GM18505 (cell line): Measurements from ENCODE around the gene PCARE.
A peak's percentile ranks its signal among the peaks of the same experiment; 100 is the strongest.
"Not testable (repeated sequence)": the region's sequence is repeated elsewhere in the genome, so short reads cannot be mapped to it uniquely, and the experiment has no call there.

Source experiments
- ATAC-seq: cut with Tn5 transposase; IDR thresholded peaks from one replicate; pipeline ENCODE4 v1.9.1; 2021; ENCODE audit not compliant: unreplicated experiment
- POLR2A ChIP-seq: IDR thresholded peaks from 4 replicates; pipeline ENCODE4 v1.6.1; 2011; ENCODE audit warnings: borderline replicate concordance; ENCODE audit not compliant: insufficient read depth, insufficient read length; ENCODE audit errors: extremely low read depth

PCARE gene

GRCh38 chr2:29106980-29107388, 32.7 kb upstream of the PCARE start:
- ATAC-seq = no peak
- TF ChIP-seq POLR2A = no peak

GRCh38 chr2:29106256-29106655, 31.9 kb upstream of the PCARE start:
- TF ChIP-seq POLR2A = no peak
- no peak for ATAC-seq

GRCh38 chr2:29105375-29105774, 31.1 kb upstream of the PCARE start:
- TF ChIP-seq POLR2A = no peak
- no peak for ATAC-seq

- ATAC-seq = no peak
- TF ChIP-seq POLR2A = no peak
These were observed 30.4 kb upstream of the PCARE start for GRCh38 chr2:29104688-29105087.

- ATAC-seq = no peak
- no peak for TF ChIP-seq POLR2A
These were observed 26.2 kb upstream of the PCARE start for GRCh38 chr2:29100564-29100963.

GRCh38 chr2:29097569-29097968, 23.2 kb upstream of the PCARE start:
- no peak for TF ChIP-seq POLR2A
- no peak for ATAC-seq

GRCh38 chr2:29096969-29097368, 22.6 kb upstream of the PCARE start:
- no peak for TF ChIP-seq POLR2A
- ATAC-seq = no peak

- not testable (repeated sequence) for ATAC-seq
These were observed 16.0 kb upstream of the PCARE start for GRCh38 chr2:29090311-29090710.

- ATAC-seq = no peak
These were observed 10.2 kb upstream of the PCARE start for GRCh38 chr2:29084554-29084953.

GRCh38 chr2:29082804-29083495, 8.6 kb upstream of the PCARE start:
- ATAC-seq = peak; percentile 58
- TF ChIP-seq POLR2A = no peak

More at GRCh38 chr2:29084554-29084953, 10.2 kb upstream of the PCARE start:
- no peak for TF ChIP-seq POLR2A

- no peak for ATAC-seq
These were observed 6.8 kb upstream of the PCARE start for GRCh38 chr2:29080886-29081743.

GRCh38 chr2:29079887-29080286, 5.6 kb upstream of the PCARE start:
- no peak for ATAC-seq
- TF ChIP-seq POLR2A = no peak

More at GRCh38 chr2:29080886-29081743, 6.8 kb upstream of the PCARE start:
- no peak for TF ChIP-seq POLR2A

GRCh38 chr2:29075894-29076705, 1.8 kb upstream of the PCARE start:
- TF ChIP-seq POLR2A = no peak
- ATAC-seq = no peak

GRCh38 chr2:29073933-29074332, 390 bp downstream of the PCARE start:
- TF ChIP-seq POLR2A = no peak
- ATAC-seq = no peak
